Cortex of kidney (tissue), 1 donor: ENCODE results near the gene PITPNM1.
"Not testable (repeated sequence)": the region's sequence is repeated elsewhere in the genome, so short reads cannot be mapped to it uniquely, and the experiment has no call there.

ENCODE experiments used
- DNase-seq: peaks from one replicate; lab custom pipeline; 2025; lab: John Stamatoyannopoulos, UW

PITPNM1 gene

DNA sequence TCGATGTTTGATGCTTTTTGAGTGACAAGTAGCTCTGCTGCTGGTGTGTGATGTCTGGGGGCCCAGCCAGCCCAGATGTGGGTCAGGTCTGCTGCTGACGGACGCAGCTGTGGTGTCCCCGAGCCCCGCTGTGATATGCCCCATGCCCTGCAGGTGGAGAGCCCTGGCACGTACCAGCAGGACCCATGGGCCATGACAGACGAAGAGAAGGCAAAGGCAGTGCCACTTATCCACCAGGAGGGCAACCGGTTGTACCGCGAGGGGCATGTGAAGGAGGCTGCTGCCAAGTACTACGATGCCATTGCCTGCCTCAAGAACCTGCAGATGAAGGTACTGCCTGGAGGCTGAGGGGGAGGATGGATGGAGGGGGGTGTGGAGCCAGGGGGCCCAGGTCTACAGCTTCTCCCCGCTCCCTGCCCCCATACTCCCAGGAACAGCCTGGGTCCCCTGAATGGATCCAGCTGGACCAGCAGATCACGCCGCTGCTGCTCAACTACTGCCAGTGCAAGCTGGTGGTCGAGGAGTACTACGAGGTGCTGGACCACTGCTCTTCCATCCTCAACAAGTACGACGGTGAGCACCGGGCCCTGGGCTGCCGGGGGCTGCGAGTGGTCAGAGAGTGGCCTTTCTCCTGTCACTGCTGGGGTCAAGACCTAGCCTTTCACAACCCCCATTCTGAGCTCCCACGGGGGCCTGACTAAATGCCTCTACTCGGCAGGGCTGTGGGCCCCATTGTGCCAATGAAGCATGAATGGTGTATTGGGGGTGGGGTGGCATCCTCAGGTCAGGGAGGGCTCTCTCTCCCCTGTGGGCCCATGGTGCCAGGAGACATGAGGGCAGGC lies 15.1 kb downstream of the PITPNM1 start:
- no peak for DNase-seq

DNA sequence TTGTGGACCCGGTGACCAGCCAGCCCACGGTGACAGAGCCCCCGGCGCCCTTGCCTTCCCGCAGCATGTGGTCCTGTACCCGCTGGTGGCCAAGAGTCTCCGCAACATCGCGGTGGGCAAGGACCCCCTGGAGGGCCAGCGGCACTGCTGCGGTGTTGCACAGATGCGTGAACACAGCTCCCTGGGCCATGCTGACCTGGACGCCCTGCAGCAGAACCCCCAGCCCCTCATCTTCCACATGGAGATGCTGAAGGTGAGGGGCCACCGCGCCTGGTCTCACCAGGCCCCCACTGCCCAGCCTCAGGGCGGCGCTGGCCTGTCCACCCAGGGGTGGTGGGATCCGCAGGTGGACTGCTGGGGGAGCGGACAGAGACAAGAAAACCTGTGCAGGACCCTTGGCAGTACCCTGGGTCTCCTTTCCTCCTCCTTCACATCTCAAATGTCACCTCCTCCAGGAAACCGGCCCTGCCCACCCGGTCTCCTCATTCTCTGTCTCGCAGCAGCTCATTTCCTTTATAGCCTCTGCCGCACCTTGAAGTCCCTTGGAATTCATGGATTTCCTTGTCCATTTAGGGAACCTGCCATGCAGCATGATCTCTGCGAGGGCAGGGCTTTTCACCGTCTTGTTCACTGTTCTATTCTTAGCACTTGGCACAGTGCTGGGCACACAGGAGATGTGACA lies 15.8 kb downstream of the PITPNM1 start:
- DNase-seq = no peak

DNA sequence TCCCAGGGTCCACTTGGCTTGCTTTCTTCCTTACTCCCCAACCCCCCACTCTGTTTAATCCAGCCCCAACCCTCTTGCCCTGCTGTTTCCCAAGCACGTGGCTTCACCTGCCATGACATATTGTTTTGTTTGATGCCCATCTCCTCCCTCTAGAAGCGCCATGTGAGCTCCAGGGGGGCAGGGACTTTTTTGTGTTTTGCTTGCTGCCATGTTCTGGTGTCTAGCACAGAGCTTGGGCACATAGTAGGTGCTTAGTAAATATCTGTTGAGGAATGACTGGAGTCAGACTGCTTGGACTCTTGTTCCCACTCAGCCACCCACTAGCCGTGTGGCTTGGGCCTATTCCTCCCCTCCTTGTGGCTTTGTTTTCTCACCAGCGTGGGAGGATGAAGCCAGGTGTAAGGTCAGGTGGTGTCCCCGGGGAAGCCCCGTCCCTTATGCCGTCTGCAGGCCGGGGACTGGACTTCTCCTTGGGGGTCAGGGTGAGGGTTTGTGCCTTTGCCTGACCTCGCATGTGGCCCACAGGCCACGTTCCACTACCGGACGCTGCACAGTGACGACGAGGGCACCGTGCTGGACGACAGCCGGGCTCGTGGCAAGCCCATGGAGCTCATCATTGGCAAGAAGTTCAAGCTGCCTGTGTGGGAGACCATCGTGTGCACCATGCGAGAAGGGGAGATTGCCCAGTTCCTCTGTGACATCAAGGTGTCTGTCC lies 18.5 kb downstream of the PITPNM1 start:
- no peak for DNase-seq

DNA sequence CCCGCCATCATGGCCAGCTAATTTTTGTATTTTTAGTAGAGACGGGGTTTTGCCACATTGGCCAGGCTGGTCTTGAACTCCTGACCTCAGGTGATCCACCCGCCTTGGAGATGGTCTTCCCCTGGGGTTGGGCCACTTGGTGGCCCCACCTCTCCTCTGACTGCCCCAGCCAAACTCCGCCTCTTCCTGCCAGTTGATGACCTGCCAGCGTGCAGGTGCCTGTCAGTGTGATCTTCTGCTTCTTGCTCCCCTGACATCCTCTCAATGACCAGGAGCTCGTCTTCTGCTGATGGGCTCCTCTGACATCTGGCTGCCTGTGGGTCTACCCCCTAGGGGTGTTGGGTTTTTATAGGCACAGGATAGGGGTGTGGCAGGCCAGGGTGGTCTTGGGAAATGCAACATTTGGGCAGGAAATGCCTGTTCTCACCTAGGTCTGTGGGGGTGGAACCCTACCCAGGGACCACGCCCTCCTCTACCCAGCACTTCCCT lies 19.2 kb downstream of the PITPNM1 start:
- not testable (repeated sequence) for DNase-seq

DNA sequence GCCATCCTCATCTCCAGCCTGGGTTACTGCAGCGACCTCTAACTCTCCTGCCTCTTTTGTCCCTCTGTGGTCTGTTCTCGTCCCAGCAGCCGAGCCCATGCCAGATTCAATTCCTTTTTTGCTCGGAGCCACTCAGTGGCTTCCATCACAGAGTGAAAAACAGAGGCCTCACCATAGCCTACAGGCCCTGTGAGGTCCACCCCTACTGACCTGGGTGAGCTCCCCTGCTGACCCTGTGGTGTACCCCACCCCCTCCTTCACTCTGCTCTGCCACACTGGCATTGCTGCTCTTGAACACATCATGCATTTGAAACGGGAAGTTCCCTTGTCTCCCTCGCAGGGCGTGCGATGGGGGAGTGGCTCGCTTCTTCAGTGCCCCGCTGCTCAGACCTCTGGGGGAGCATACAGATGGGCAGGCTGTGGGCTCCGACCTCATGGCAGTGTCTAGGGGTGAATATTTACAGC lies 20.3 kb downstream of the PITPNM1 start:
- DNase-seq = no peak

DNA sequence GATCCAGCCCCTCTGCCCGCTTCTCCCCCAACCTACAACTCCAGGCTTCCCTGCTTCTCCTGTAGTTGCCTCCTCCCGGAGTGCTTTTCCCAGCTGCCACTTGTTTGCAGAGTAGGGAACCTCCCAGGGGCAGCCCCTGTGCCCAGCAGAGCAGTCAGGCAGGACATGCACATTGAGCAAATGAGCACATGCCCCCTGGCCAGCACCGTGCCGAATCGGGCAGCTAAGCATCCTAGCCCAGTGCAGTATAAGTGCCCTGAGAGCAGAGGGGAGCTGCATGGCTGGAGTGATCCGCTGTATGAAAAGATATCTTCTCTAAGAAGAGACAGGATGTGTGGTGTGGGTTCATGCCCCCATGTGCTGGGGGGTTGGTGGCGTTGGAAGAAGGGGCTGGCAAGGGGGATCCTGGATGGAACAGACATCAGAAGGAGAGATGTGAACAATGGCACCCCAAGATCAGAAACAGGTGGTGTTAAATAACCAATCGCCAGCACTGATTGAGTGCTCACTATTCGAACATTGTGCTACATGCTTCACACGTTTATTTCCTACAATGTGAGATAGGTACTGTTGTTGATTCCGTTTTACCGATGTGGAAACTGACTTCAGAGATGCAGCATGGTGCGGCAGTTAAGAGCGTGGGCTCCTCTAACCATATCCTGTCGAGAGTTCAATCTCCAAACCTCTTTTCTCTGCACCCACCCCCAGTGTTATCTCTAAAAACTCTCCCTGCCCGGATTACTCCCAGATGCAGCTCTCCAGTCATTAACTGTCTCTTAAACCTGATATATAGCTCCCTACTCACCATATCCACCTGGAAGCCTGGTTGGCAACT lies 21.1 kb downstream of the PITPNM1 start:
- no peak for DNase-seq

DNA sequence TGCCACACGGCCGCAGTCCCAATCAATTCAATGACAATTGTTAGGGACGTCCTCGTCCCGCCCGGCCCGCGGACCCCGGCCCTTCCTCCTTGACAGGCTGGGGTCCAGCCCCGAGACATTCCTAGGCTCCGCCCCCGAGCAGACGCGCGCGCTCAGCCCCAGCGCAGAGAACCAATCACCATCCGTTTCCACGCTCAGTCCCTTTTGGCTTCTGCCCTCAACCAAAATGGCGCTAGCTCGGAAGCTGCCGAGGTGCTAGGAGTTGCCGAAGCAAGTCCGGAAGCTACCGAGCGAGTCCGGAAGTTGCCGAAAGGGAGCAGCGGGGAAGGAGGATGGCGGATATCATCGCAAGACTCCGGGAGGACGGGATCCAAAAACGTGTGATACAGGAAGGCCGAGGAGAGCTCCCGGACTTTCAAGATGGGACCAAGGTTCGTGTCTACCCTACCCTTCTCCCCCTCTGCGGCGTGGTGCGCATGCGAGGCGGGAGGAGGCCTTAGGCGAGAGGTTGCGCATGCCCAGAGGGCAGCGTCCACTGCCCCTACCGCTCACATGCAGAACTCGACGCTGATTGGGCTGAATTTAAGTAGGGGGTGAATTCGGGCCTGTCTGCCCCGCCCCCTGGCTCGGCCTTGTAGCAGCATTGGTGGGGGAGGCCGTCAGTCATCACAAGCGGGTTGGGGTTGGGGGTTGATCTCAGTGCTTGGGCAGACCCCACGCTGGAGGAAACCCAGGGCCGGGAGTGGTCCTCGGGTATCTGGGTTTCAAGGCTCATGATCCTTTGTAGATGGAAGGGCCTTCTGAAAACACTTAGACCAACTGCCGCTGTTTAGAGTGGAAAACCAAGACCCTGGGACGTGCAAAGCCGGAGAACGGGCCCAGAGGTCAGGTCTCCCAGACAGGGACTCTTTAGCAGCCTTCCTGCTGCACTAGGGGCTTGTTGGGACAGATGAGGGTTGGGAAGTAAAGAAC lies 22.1 kb downstream of the PITPNM1 start, which contains the start of gene AIP:
Gene AIP (plus strand): TSS at position 200 of the 972 bp plus-strand sequence. CDS start 133 bp downstream, at position 333.
- DNase-seq = peak; percentile 91

DNA sequence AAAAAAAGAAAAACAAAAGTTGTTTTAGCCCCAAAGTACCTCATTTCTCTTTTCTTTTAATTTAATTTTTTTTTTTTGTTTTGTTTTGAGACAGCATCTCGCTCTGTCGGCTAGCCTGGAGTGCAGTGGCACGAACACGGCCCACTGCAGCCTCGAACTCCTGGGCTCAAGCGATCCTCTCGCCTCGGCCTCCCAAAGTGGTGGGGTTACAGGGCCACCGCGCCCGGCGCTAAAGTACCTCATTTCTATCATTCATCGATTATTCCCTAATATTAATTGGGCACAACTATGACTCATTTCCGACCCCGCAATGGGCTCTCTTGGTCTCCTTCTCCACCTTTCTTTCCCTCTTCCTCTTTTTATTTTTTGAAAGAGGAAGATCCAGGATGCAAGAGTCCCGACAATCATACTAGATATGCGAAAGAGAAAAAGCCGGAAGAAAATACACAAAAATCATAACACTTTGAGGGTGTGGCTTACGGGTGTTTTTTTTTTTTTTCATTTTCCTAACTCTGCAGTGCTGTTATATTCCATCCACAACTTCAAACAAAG lies 22.8 kb downstream of the PITPNM1 start:
- no peak for DNase-seq

DNA sequence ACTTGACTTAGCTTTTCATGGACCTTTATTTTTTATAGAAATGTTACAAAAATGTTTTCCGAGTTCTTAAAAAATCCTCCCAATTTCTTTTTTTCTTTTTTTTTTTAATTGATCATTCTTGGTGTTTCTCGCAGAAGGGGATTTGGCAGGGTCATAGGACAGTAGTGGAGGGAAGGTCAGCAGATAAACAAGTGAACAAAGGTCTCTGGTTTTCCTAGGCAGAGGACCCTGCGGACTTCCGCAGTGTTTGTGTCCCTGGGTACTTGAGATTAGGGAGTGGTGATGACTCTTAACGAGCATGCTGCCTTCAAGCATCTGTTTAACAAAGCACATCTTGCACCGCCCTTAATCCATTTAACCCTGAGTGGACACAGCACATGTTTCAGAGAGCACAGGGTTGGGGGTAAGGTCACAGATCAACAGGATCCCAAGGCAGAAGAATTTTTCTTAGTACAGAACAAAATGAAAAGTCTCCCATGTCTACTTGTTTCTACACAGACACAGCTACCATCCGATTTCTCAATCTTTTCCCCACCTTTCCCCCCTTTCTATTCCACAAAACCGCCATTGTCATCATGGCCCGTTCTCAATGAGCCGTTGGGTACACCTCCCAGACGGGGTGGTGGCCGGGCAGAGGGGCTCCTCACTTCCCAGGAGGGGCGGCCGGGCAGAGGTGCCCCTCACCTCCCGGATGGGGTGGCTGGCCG lies 27.7 kb downstream of the PITPNM1 start:
- not testable (repeated sequence) for DNase-seq

DNA sequence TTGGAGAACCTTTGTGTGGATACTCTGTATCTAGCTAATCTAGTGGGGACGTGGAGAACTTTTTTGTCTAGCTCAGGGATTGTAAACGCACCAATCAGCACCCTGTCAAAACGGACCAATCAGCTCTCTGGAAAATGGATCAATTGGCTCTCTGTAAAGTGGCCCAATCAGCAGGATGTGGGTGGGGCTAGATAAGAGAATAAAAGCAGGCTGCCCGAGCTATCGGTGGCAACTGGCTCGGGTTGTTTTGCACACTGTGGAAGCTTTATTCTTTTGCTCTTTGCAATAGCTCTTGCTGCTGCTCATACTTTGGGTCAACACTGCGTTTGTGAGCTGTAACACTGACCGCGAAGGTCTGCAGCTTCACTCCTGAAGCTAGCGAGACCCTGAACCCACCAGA lies 28.5 kb downstream of the PITPNM1 start:
- DNase-seq = not testable (repeated sequence)

DNA sequence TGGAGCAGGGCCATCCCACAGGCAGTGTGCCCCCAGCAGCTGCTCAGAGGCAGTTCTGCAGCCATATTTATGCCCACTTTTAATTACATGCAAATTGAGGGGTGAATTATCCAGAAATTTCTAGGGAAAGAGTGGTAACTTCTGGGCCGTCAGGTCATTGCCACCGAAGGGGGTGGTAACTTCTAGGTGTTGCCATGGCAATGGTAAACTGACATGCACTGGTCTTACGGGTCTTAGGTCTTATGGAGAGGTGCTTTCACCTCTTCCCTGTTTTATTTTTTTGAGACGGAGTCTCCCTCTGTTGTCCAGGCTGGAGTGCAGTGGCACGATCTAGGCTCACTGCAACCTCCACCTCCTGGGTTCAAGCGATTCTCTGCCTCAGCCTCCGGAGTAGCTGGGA lies 32.3 kb downstream of the PITPNM1 start:
- no peak for DNase-seq

DNA sequence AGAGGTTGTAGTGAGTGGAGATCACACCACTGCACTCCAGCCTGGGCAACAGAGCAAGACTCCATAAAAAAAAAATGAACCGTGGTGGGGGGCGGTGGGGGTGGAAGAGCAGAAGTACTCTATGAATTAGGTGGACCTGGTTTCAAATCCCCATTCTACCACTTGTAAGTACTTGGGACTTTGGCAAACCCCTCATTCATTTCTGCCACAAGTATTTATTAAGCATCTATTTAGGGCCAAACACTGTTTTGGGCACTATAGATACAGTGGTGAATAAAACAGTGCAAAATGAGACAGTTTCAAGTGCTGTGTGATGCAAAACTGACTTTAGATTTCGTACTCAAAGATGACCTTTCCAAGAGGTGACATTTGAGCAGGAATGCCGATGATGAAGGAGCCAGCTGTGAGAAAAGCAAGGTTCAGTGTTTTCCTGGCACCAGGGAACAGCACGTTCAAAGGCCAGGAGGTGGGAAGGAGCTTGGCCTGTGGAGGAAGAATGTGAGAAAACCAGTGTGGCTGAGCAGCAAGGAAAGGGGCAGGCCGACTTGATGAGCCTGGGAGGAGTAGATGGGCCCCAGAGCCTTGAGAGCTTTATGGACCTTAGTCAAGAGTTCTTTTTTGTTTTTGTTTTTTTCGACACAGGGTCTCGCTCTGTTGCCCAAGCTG lies 34.7 kb downstream of the PITPNM1 start:
- no peak for DNase-seq

DNA sequence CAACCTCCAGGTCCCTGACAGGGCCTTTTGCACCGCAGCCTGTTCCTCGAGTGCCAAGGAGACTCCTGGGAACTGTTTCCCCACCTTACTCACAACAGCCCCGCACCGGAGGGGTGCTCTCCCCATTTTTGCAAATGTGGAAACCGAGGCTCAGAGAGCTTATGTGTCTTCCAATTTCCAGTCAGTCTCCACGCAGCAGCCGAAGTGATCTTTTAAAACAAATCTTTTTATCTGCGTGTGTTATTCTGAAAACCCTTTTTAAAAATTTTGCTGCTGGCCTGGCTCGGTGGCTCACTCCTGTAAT lies 35.7 kb downstream of the PITPNM1 start:
- DNase-seq = no peak

DNA sequence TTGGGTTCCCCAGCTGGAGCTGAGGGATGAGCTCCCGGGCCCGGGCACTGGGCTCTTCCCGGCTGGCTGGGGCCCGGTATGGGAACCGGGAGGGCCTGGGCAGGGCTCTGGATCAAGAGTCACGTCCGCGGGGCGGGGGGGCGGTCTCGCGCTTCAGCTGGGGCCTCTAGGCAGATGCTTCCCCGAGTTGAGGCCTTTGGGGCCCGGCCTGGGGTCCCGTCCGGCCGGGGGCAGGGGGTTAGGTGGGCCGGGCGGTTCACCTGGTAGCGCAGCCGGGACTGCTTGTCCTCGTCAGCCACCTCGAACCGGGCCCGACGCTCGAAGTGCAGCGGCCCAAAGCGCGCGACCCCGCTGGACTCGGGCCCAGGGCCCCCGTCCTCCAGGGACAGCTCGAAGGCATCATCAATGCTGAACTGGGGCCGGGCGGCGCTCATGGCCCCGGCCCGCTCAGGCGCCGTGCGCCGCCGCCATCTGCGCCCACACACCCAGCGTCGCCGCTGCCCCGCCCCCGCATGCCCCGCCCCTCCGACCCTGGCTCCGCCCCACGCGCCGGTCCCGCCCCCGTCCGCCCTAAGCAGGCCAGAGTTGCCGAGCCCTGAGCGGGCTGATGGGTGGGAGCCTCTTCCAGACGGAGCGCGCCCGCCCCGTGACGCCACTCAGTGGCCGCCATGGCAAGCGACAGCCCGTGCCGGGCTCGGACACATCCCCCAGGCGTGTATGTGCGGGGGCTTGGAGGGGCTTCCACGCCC lies 36.2 kb downstream of the PITPNM1 start, which contains the start of gene TMEM134:
Gene TMEM134 (minus strand): TSS at position 493 of the 749 bp plus-strand sequence. CDS start 59 bp downstream, at position 434.
- peak; percentile 73 for DNase-seq

DNA sequence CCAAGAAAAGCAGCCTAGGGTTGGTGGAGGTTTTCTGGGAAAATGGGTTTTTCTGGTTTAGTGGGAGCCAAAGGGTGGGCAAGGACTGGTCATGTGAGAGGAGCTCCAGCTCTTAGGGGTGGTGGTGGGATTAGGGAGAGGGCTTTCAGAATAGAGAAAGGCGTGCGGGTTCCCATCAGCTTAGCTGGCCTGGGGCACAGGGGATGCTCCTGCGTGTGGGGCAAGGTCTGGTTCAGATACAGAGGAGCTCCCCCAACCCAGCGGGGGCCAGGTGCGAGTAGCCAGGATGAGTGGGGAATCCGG lies 36.8 kb downstream of the PITPNM1 start:
- DNase-seq = no peak

DNA sequence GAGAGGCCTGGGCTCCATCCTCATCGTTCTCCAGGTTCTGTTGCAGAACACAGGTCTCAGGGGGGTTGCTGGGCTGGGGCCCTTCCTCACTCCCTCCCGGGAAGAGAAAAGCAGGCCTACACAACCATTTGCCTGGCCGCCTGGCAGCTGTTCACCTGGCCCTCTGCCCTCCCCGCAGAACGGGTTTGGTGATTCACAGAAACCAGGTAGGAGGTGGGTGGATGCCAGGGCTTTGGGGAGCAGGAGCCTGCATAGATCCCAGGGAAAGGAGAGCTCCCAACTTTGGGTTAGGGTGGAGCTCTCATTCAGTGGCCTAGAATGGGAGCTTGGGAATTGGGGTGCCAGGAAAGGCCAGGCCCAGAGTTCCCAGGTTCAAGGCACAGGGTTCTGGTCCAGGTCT lies 37.1 kb downstream of the PITPNM1 start:
- DNase-seq = no peak

DNA sequence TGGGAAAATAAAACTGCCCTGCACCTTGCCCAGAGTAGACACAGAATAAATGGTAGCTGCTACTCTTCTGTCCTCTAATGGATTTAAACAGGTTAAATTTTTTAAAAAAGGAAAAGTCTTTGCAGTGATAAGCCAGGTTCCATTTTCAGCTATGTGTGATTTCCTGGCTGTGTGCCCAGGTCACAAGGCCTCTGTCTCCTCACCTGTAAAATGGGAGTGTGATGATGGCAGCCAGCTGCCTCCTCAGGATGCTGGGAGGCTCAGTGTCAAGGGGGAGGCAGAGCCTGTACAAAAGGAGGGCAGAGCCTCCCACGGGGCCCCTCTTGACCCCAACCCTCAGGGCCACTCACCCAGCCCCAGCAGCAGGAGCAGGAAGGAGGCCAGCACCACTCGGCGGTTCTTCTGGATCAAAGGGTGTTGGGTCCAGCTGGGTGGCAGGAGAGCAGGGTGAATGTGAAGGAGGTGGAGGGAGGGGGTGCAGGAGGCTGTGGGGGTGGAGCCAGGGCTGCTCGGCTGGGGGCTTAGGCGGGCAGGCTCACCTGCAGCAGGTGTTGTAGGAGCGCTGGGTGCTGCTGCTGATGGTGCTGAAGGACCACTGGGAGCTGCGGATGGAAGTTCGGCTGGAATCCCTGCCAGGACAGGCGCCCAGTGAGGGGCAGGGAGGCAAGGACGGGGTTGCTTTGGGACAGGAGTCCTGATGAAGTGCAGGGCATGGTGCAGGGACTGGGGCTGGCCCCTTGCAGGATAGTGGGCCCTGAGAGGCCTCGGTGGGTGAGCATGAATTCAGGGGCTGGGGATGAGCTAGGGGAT lies 38.0 kb downstream of the PITPNM1 start:
- DNase-seq = no peak
